PC-3 (cell line): Measurements from ENCODE around the gene PACSIN2. TPM values are rescaled to one million over a fixed set of nuclear protein-coding genes. Genes with fewer than 3 reads are reported as not detected.
"Not testable (repeated sequence)": the region's sequence is repeated elsewhere in the genome, so short reads cannot be mapped to it uniquely, and the experiment has no call there.

Experiments used
- ATAC-seq: fragments of 200-7000 bp; cut with Tn5 transposase; 2 replicates; pipeline ENCODE4 v1.9.1; 2020; ENCODE audit warnings: mild to moderate bottlenecking, moderate library complexity
- BruUV-seq: library from RNA; stranded (reverse); fragments of 400-500 nt; replicated peaks from 2 replicates; lab custom pipeline; 2021; lab: Mats Ljungman, UMichigan
- CTCF ChIA-PET: fragments of 300-600 bp; sonication (Branson Sonifier 250); formaldehyde crosslinking; loops from one replicate; lab custom pipeline; 2022; ENCODE audit warnings: antibody characterized with exemption; lab: Charles Lee
- POLR2A ChIA-PET: fragments of 300-600 bp; sonication (Branson Sonifier 250); formaldehyde crosslinking; loops from one replicate; lab custom pipeline; 2022; ENCODE audit warnings: antibody characterized with exemption; ENCODE audit not compliant: unreplicated experiment; lab: Charles Lee
- DNase-seq: peaks from one replicate; pipeline ENCODE4 v3.0.0-alpha.2; 2015
- H2AFZ ChIP-seq: fragments of 300-600 bp; sonication (generic); 2 replicates; pipeline ENCODE4 v1.6.0; 2016; ENCODE audit warnings: antibody characterized with exemption, low read length
- H3F3A ChIP-seq: fragments of 300-600 bp; sonication (generic); one replicate; pipeline ENCODE4 v1.6.0; 2017; ENCODE audit warnings: antibody characterized with exemption, low read length, control low read depth, mild to moderate bottlenecking; ENCODE audit not compliant: unreplicated experiment
- H3K27ac ChIP-seq: fragments of 300-600 bp; sonication (generic); 2 replicates; pipeline ENCODE4 v1.5.1; 2016; ENCODE audit warnings: mild to moderate bottlenecking, low read length
- H3K27me3 ChIP-seq: fragments of 300-600 bp; sonication (generic); 2 replicates; pipeline ENCODE4 v1.6.1; 2016; ENCODE audit warnings: low read length, mixed read lengths
- H3K36me3 ChIP-seq: fragments of 300-600 bp; sonication (generic); 2 replicates; pipeline ENCODE4 v1.6.1; 2016; ENCODE audit warnings: low read depth, mixed run types, low read length, mixed read lengths
- H3K4me1 ChIP-seq: fragments of 300-600 bp; sonication (generic); 2 replicates; pipeline ENCODE4 v1.5.1; 2016; ENCODE audit warnings: low read length; ENCODE audit not compliant: insufficient read depth
- H3K4me2 ChIP-seq: fragments of 300-600 bp; sonication (generic); 2 replicates; pipeline ENCODE4 v1.6.0; 2016; ENCODE audit warnings: low read length
- H3K4me3 ChIP-seq: fragments of 300-600 bp; sonication (generic); 2 replicates; pipeline ENCODE4 v1.5.1; 2016; ENCODE audit warnings: mild to moderate bottlenecking, low read length, mixed read lengths
- H3K79me2 ChIP-seq: fragments of 300-600 bp; sonication (generic); 2 replicates; pipeline ENCODE4 v1.6.1; 2017; ENCODE audit warnings: low read length, mixed read lengths
- H3K9ac ChIP-seq: fragments of 300-600 bp; sonication (generic); 2 replicates; pipeline ENCODE4 v1.6.0; 2016; ENCODE audit warnings: mild to moderate bottlenecking, low read length
- H3K9me2 ChIP-seq: fragments of 300-600 bp; sonication (generic); replicated peaks from 2 replicates; pipeline ENCODE4 v1.6.1; 2016; ENCODE audit warnings: mixed run types, low read length, mixed read lengths
- H3K9me3 ChIP-seq: fragments of 300-600 bp; sonication (generic); 2 replicates; pipeline ENCODE4 v1.6.1; 2016; ENCODE audit warnings: low read length, mixed read lengths
- H4K20me1 ChIP-seq: fragments of 300-600 bp; sonication (generic); 2 replicates; pipeline ENCODE4 v1.6.1; 2016; ENCODE audit warnings: low read length, mixed read lengths
- EZH2 ChIP-seq: fragments of 300-600 bp; sonication (generic); IDR thresholded peaks from one replicate; pipeline ENCODE4 v1.6.1; 2017; ENCODE audit warnings: antibody characterized with exemption, mild to moderate bottlenecking, low read length; ENCODE audit not compliant: unreplicated experiment
- EZH2phosphoT487 ChIP-seq: fragments of 300-600 bp; sonication (generic); IDR thresholded peaks from 2 replicates; pipeline ENCODE4 v1.6.1; 2018; ENCODE audit warnings: mild to moderate bottlenecking, antibody characterized with exemption, low read length, borderline replicate concordance
- intact Hi-C: fragments of 100-400 bp; cut with micrococcal nuclease; formaldehyde crosslinking; loops from 2 replicates; pipeline ENCODE4 v1.9.0; 2023
- total RNA-seq: library from RNA; depleted of rRNA; stranded (reverse); fragments of >200 nt; gene quantifications from 2 replicates; pipeline ENCODE4 v1.2.3, GENCODE V29; 2014
- TF ChIP-seq, protein P1 (sequence below): fragments of 300-600 bp; sonication (generic); conservative IDR thresholded peaks from 2 replicates; pipeline ENCODE4 v1.5.1; 2017; ENCODE audit warnings: antibody characterized with exemption, low read depth, mild to moderate bottlenecking, low read length

The PACSIN2 gene
- total RNA-seq, 1 experiment from 2014 or later, result 25.7 TPM

DNA sequence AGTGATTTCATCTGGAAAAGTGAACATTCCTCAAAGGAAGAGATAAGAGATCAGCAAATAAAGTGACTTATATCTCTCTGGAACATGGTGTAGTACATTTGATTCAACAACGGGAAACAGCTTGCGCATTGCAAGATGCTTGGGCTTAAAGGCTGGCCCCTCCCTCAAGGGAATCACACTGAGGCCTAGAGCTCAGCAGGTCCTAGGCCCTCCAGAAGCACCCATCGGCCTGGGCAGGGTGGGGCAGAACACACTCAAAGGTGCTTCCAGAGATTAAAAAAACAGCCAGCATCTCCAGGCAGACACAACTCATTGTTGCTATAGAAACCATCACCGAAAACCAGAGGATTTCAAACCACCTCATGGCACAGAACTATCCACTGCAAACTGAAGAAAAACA, 88.8 kb downstream of the PACSIN2 start:
- TF ChIP-seq EZH2 (no peak), EZH2phosphoT487 (no peak)
- TF ChIP-seq, protein P1, sequence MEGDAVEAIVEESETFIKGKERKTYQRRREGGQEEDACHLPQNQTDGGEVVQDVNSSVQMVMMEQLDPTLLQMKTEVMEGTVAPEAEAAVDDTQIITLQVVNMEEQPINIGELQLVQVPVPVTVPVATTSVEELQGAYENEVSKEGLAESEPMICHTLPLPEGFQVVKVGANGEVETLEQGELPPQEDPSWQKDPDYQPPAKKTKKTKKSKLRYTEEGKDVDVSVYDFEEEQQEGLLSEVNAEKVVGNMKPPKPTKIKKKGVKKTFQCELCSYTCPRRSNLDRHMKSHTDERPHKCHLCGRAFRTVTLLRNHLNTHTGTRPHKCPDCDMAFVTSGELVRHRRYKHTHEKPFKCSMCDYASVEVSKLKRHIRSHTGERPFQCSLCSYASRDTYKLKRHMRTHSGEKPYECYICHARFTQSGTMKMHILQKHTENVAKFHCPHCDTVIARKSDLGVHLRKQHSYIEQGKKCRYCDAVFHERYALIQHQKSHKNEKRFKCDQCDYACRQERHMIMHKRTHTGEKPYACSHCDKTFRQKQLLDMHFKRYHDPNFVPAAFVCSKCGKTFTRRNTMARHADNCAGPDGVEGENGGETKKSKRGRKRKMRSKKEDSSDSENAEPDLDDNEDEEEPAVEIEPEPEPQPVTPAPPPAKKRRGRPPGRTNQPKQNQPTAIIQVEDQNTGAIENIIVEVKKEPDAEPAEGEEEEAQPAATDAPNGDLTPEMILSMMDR, result no peak
- POLR2A ChIA-PET, result interaction anchor here (0.6 kb wide), 1 partner anchor 312 kb away, joined by 4 read pairs; the partner anchor contains the start of gene POLDIP3

DNA sequence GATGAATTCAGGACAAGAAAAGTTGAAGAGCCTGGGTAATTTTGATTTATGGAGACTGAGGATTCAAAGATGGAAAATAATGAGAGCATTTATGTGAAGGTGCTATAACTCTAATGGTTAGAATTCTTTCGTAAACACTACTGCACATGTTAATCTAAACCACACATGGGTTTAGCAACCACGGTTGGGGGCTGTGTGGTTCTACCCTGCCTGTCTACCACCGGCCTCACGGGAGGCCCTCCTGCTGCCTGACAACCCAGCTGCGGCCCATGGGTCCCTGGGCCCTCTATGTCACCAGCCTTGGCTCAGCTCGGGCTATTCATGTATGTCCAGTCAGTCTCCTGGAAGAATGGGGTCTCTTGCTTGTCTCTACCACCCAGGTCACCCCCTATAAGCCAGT, 89.4 kb downstream of the PACSIN2 start:
- DNase-seq, result no peak
- TF ChIP-seq, protein P1, result no peak
- TF ChIP-seq EZH2 (no peak), EZH2phosphoT487 (no peak)
- H4K20me1 ChIP-seq, result 0 out of 2 replicates have a peak, but pooled peaks cover 11% of the 10 kb centered on the region
- no peaks in the 10 kb centered on the region for H3K36me3 ChIP-seq
- no peak for ATAC-seq
- H3K27me3 ChIP-seq, result no peaks in the 10 kb centered on the region
- no peak overlapping the region for H3K4me2 ChIP-seq
- no peaks in the 10 kb centered on the region for H3K9me3 ChIP-seq
- no peaks in the 10 kb centered on the region for H3F3A ChIP-seq
- H2AFZ ChIP-seq, result no peak overlapping the region
- intact Hi-C loops, result no loop called here
- no TSS peak for BruUV-seq
- no peaks in the 10 kb centered on the region for H3K9me2 ChIP-seq
- no peak overlapping the region for H3K27ac ChIP-seq
- H3K79me2 ChIP-seq, result peaks cover 57% of the 10 kb centered on the region
- POLR2A ChIA-PET, result interaction anchor here (0.6 kb wide), 1 partner anchor 311 kb away, joined by 4 read pairs; the partner anchor contains the start of gene POLDIP3
- H3K4me1 ChIP-seq, result peaks cover 30% of the 10 kb centered on the region
- H3K9ac ChIP-seq, result no peak overlapping the region
- CTCF ChIA-PET, result no interaction called here
- no peak overlapping the region for H3K4me3 ChIP-seq

More for the DNA sequence above, 88.8 kb downstream of the PACSIN2 start:
- CTCF ChIA-PET, result interaction anchor here (0.6 kb wide), 1 partner anchor 177 kb away, joined by 16 read pairs; no protein-coding TSS in a partner anchor
- no peak overlapping the region for H3K4me3 ChIP-seq
- 0 out of 2 replicates have a peak, but pooled peaks cover 11% of the 10 kb centered on the region for H4K20me1 ChIP-seq
- H3K9me2 ChIP-seq, result no peaks in the 10 kb centered on the region
- no peaks in the 10 kb centered on the region for H3K9me3 ChIP-seq
- no peaks in the 10 kb centered on the region for H3K27me3 ChIP-seq
- intact Hi-C loops, result no loop called here
- peaks cover 56% of the 10 kb centered on the region for H3K79me2 ChIP-seq
- no TSS peak for BruUV-seq
- H3K4me2 ChIP-seq, result no peak overlapping the region
- peaks cover 35% of the 10 kb centered on the region for H3K4me1 ChIP-seq
- H2AFZ ChIP-seq, result no peak overlapping the region
- H3K9ac ChIP-seq, result no peak overlapping the region
- no peaks in the 10 kb centered on the region for H3F3A ChIP-seq
- H3K36me3 ChIP-seq, result no peaks in the 10 kb centered on the region
- DNase-seq (peak; percentile 24), ATAC-seq (peak; percentile 20; the same call in 1 of the 2 replicates)
- no peak overlapping the region for H3K27ac ChIP-seq

DNA sequence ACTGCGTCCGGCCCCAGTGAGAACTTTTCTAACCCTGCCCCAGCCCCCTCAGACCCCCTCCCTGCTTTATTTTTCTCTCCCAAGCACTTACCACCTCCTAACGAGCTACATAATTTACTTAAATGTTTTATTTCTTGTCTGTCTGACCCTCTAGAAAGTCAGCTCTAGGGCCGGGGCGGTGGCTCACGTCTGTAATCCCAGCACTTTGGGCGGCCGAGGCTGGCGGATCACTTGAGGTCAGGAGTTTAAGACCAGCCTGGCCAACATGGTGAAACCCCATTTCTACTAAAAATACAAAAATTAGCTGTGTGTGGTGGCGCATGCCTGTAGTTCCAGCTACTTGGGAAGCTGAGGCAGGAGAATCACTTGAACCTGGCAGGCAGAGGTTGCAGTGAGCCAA, 89.9 kb downstream of the PACSIN2 start:
- POLR2A ChIA-PET, H3F3A ChIP-seq, DNase-seq, H3K4me3 ChIP-seq, H3K9ac ChIP-seq, intact Hi-C loops, H3K36me3 ChIP-seq, H3K9me2 ChIP-seq, H3K4me2 ChIP-seq, H3K9me3 ChIP-seq, CTCF ChIA-PET, ATAC-seq, H3K27me3 ChIP-seq, H3K27ac ChIP-seq, BruUV-seq, H2AFZ ChIP-seq: not testable (repeated sequence)
- 0 out of 2 replicates have a peak, but pooled peaks cover 11% of the 10 kb centered on the region for H4K20me1 ChIP-seq
- H3K79me2 ChIP-seq, result peaks cover 57% of the 10 kb centered on the region
- peaks cover 27% of the 10 kb centered on the region for H3K4me1 ChIP-seq
